NCI-H2171 treated with DMSO at 0.1 percent for 48 hours (cell line): ENCODE results near the gene FAM53B.

Experiments
- DNase-seq: peaks from one replicate; lab custom pipeline; 2025; lab: John Stamatoyannopoulos, UW

The FAM53B gene

GRCh38 chr10:124728071-124728829, 15.9 kb downstream of the FAM53B start:
- no peak for DNase-seq

GRCh38 chr10:124727361-124727960, 16.7 kb downstream of the FAM53B start:
- DNase-seq = no peak

GRCh38 chr10:124725791-124726190, 18.4 kb downstream of the FAM53B start:
- no peak for DNase-seq

GRCh38 chr10:124725171-124725631, 19.0 kb downstream of the FAM53B start:
- no peak for DNase-seq

GRCh38 chr10:124724279-124725027, 19.7 kb downstream of the FAM53B start:
- no peak for DNase-seq

GRCh38 chr10:124723826-124724225, 20.4 kb downstream of the FAM53B start:
- DNase-seq = no peak

- no peak for DNase-seq
Measured at GRCh38 chr10:124722798-124723783, 21.1 kb downstream of the FAM53B start.

GRCh38 chr10:124721330-124722045, 22.7 kb downstream of the FAM53B start:
- no peak for DNase-seq

- DNase-seq = peak; percentile 32
Measured at GRCh38 chr10:124719213-124719851, 24.8 kb downstream of the FAM53B start.

- DNase-seq = peak; percentile 37
Measured at GRCh38 chr10:124717911-124718741, 26.1 kb downstream of the FAM53B start.

GRCh38 chr10:124717041-124717757, 27.0 kb downstream of the FAM53B start:
- no peak for DNase-seq

GRCh38 chr10:124716369-124716768, 27.8 kb downstream of the FAM53B start:
- DNase-seq = no peak

- no peak for DNase-seq
Measured at GRCh38 chr10:124715439-124715838, 28.7 kb downstream of the FAM53B start.

- no peak for DNase-seq
Measured at GRCh38 chr10:124713679-124714255, 30.4 kb downstream of the FAM53B start.

- DNase-seq = no peak
Measured at GRCh38 chr10:124712704-124713407, 31.3 kb downstream of the FAM53B start.

- no peak for DNase-seq
Measured at GRCh38 chr10:124711145-124711544, 33.0 kb downstream of the FAM53B start.

GRCh38 chr10:124710266-124710881, 33.8 kb downstream of the FAM53B start:
- no peak for DNase-seq
